Ectodermal cell (in vitro differentiated cells): ENCODE measurements around the gene GPR50.

Experiments used
- H3K27ac ChIP-seq: 2 replicates; pipeline ENCODE4 v1.7.0; 2013; ENCODE audit warnings: mild to moderate bottlenecking, low read depth, low read length; ENCODE audit not compliant: insufficient read depth, poor library complexity, severe bottlenecking
- H3K27me3 ChIP-seq: 2 replicates; pipeline ENCODE4 v1.7.0; 2013; ENCODE audit warnings: mild to moderate bottlenecking, low read length; ENCODE audit not compliant: insufficient read depth, control insufficient read depth, poor library complexity, severe bottlenecking
- H3K36me3 ChIP-seq: one replicate; pipeline ENCODE4 v1.7.0; 2013; ENCODE audit warnings: low read length; ENCODE audit not compliant: control insufficient read depth, insufficient read depth
- H3K4me1 ChIP-seq: one replicate; pipeline ENCODE4 v1.7.0; 2013; ENCODE audit warnings: low read length; ENCODE audit not compliant: control insufficient read depth, insufficient read depth
- H3K4me3 ChIP-seq: 2 replicates; pipeline ENCODE4 v1.7.0; 2013; ENCODE audit warnings: low read depth, low read length, control low read depth; ENCODE audit not compliant: insufficient read depth
- H3K9me3 ChIP-seq: 2 replicates; pipeline ENCODE4 v1.7.0; 2013; ENCODE audit warnings: mild to moderate bottlenecking, low read length, moderate library complexity; ENCODE audit not compliant: control insufficient read depth
- WGBS, 2 experiments: methylation state at CpG; one replicate each; pipeline ENCODE4 v1.1.7; 2013; ENCODE audit warnings: missing lambda C conversion rate in 2 of 2; 5-methylcytosine and 5-hydroxymethylcytosine counted together

The GPR50 gene

DNA sequence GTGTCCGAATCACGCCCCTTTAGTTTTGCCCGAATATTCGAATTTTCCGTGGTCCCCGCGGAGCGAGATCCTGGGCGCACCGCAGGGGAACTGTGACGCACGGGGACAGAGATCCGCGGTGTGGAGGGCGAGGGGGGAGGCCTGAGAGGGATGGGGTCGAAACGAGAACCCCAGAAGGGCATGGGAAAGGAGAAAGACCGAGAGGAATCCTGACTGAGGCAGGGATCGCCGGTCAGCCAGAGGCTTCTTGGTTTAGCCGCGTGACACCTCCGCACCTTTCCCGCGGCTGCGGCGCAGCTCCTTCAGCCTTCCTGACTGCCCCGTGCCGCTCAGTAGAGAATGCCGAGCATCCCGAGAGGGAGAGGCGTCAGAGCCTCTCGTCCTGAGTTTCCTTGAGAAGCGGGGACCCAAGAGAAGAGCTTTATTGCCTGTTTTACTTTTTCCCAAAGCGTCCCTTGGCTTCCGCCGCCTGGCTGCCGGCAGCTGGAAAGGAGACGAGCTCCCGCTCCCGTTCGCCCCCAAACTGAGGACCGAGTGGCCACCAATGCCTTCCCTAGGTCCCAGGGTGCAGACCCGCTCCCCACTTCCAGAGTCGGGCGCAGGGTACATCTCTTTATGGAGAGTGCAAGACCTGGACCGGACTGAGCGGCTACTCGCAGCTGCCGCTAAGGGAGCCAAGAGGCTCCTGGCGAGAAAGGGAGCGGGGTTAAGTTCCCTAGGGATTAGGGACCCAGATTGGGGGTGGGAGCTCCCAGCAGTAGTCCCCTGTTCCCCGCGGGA lies 911 bp upstream of the GPR50 start:
- Histone ChIP-seq H3K27me3 (peaks cover 78% of the 10 kb centered on the region), H3K9me3 (no peaks in the 10 kb centered on the region), H3K4me1 (peaks cover 6% of the 10 kb centered on the region), H3K27ac (no peak overlapping the region), H3K36me3 (no peaks in the 10 kb centered on the region), H3K4me3 (peak overlapping the region; percentile 26)
- WGBS, 2 experiments: 2% methylated on average over 54 of the region's 54 CpGs

DNA sequence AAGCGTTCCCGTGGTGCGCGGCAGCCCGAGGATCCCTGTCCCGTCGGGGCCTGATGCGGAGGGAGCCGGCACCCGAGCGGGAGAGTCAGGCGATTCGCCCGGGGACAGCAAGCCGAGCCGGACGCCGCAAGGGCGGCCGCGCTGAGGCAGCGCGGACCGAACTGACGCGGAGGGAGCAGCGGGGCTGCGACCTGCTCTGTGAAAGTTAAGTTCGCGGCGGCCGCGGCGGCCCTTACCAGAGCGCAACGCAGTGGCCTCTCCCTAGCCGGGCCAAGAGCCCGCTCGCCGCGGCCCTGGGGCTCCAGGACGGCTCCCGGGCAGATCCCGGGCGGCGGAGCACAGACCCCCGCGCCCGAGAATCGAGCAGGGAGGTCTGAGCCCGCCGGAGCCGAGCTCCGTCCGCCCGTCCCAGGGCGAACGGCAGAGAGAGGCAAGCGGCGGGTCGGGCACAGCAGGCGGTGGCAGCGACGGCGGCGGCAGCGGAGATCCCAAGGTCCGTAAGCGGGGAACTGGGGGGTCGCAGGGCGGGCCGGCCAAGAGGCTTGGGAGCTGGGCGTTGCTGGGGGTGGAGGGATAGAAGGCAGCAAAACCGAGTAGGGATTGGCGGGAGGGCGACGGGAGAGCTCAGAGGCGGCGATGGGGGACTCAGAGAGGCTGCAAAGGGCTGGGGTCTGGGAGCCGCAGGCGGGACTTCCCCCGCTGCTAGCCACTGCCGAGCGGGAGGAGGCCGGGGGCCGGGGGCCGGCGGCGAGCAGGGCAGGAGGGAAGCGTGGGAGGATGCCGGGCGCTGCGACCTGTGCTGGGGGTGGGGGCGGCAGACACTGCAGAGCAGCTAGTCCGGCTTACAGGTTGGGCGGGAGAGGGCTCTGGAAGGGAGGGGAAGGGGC lies 1.0 kb downstream of the GPR50 start:
- Histone ChIP-seq H3K4me3 (peak overlapping the region; percentile 35), H3K4me1 (peaks cover 6% of the 10 kb centered on the region), H3K9me3 (no peaks in the 10 kb centered on the region), H3K27ac (no peak overlapping the region), H3K36me3 (no peaks in the 10 kb centered on the region), H3K27me3 (peaks cover 80% of the 10 kb centered on the region)
- 1% methylated on average over 96 of the region's 96 CpGs for WGBS, 2 experiments

DNA sequence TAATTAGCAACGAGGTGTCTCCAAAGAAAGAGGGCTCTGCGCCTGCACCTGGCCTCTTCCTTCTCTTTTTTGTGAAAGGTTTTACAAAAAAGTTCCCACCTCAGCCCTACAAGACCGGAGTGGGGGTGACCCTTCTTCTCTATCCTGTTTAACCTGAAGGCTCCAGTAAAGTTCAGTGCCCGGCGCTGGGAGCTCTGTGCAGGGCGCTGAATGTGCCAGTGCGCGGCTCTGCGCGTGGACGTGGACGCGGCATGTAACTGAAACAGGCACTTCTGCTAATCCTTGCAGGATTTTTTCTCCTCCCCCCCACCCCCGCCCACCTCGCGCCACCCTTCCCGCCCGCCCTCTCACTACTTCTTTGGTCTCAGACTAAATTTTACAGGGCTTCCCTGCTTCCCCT lies 2.4 kb downstream of the GPR50 start:
- H3K4me3 ChIP-seq: no peak overlapping the region
- H3K4me1 ChIP-seq: peaks cover 6% of the 10 kb centered on the region
- whole genome bisulfite sequencing, 2 experiments: 3 to 5% methylated on average over 13 to 17 of the region's 18 CpGs
- H3K36me3 ChIP-seq: no peaks in the 10 kb centered on the region
- no peaks in the 10 kb centered on the region for H3K9me3 ChIP-seq
- H3K27me3 ChIP-seq: peaks cover 68% of the 10 kb centered on the region
- no peak overlapping the region for H3K27ac ChIP-seq

DNA sequence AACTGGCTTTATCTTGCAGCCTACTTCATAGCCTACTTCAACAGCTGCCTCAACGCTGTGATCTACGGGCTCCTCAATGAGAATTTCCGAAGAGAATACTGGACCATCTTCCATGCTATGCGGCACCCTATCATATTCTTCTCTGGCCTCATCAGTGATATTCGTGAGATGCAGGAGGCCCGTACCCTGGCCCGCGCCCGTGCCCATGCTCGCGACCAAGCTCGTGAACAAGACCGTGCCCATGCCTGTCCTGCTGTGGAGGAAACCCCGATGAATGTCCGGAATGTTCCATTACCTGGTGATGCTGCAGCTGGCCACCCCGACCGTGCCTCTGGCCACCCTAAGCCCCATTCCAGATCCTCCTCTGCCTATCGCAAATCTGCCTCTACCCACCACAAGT lies 4.0 kb downstream of the GPR50 start:
- Histone ChIP-seq H3K36me3 (no peaks in the 10 kb centered on the region), H3K27ac (no peak overlapping the region), H3K4me3 (no peak overlapping the region), H3K4me1 (peaks cover 6% of the 10 kb centered on the region), H3K27me3 (peaks cover 51% of the 10 kb centered on the region), H3K9me3 (no peaks in the 10 kb centered on the region)
- WGBS, 2 experiments: 94 to 96% methylated on average over 18 of the region's 18 CpGs

DNA sequence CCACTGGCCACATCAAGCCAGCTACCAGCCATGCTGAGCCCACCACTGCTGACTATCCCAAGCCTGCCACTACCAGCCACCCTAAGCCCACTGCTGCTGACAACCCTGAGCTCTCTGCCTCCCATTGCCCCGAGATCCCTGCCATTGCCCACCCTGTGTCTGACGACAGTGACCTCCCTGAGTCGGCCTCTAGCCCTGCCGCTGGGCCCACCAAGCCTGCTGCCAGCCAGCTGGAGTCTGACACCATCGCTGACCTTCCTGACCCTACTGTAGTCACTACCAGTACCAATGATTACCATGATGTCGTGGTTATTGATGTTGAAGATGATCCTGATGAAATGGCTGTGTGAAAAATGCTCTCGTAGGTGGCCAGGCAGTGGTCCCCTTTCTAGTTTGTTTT lies 4.7 kb downstream of the GPR50 start:
- Histone ChIP-seq H3K4me1 (peaks cover 6% of the 10 kb centered on the region), H3K4me3 (no peak overlapping the region), H3K9me3 (no peaks in the 10 kb centered on the region), H3K27ac (no peak overlapping the region), H3K27me3 (peaks cover 44% of the 10 kb centered on the region), H3K36me3 (no peaks in the 10 kb centered on the region)
- 89 to 96% methylated on average over 5 to 7 of the region's 7 CpGs for WGBS, 2 experiments

DNA sequence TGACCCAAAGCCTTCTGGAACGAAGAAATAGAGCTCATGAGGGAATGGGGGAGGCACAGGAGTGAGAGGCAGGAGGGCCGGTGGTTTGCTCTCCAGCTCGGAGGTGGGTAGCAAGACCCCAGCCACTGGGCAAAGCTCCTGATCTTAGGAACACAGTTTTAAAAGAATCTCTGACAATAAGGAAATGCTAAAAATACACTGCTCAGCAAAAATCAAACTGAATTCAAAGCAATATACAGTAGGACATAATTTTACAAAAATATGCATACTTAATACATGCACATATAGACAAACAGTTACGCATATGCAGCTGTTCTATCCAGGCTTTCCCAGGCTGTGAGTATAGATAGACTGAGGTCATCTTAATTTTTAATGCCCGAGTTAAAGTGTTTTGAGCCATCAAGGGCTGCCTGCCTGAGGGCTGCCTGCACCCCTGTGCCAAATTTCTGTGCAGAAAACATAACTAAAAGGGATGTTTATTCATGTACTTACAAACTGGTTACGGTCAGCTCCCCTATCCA lies 6.9 kb downstream of the GPR50 start:
- no peak overlapping the region for H3K4me3 ChIP-seq
- WGBS, 2 experiments: 72 to 75% methylated on average over 6 of the region's 6 CpGs
- no peak overlapping the region for H3K27ac ChIP-seq
- peaks cover 3% of the 10 kb centered on the region for H3K4me1 ChIP-seq
- no peaks in the 10 kb centered on the region for H3K9me3 ChIP-seq
- peaks cover 22% of the 10 kb centered on the region for H3K27me3 ChIP-seq
- H3K36me3 ChIP-seq: no peaks in the 10 kb centered on the region

DNA sequence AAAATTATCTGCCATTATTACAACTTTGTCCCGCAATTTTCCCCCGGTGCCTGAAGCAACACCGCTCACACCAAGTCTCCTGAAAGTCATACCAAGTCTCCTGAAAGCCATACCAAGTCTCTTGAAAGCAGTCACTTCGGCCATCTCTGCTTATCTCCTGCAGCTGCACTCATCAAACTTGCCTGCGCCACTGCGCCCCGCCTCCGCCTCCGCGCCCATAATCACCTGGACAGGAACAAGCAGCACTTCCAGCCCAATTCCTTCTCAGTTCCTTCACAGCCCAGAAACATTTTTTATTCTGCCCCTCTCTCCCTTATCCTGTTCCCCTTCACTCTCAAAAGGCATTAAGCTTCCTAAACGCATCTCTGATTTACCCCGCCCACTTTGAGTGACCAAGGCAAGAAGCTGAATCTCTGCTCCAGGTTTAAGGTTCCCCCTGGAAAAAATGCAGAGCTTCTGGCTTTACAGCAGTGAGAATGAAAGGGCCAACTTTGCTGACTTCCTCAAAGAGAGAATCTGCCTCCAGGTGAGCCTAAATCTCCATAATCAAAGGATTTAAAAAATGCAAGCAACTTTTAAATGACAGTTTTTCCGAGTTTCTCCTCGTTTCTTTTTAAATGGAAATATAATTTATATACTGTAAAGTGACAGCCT lies 7.7 kb downstream of the GPR50 start:
- H3K36me3 ChIP-seq: no peaks in the 10 kb centered on the region
- no peaks in the 10 kb centered on the region for H3K9me3 ChIP-seq
- no peak overlapping the region for H3K27ac ChIP-seq
- H3K4me1 ChIP-seq: no peaks in the 10 kb centered on the region
- WGBS, 2 experiments: 73 to 74% methylated on average over 12 of the region's 14 CpGs
- no peak overlapping the region for H3K4me3 ChIP-seq
- peaks cover 15% of the 10 kb centered on the region for H3K27me3 ChIP-seq

DNA sequence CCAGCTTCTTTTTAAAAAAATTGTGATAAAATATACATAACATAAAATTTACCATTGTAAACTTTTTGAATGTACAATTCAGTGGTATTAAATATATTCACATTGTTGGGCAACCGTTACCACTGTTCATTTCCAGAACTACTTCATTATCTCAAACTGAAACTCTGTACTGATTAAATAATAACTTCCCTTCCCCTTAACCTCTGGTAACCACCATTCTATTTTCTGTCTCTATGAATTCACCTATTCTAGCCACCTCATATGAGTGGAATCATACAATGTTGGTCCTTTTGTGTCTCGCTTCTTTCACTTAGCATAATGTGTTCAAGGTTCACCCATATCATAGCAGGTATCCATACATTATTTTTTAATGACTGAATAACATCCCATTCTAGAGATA lies 8.3 kb downstream of the GPR50 start:
- H3K4me3 ChIP-seq: no peak overlapping the region
- H3K9me3 ChIP-seq: no peaks in the 10 kb centered on the region
- H3K36me3 ChIP-seq: no peaks in the 10 kb centered on the region
- H3K27me3 ChIP-seq: peaks cover 8% of the 10 kb centered on the region
- 92 to 94% methylated on average over 2 of the region's 2 CpGs for WGBS, 2 experiments
- H3K4me1 ChIP-seq: no peaks in the 10 kb centered on the region
- no peak overlapping the region for H3K27ac ChIP-seq

DNA sequence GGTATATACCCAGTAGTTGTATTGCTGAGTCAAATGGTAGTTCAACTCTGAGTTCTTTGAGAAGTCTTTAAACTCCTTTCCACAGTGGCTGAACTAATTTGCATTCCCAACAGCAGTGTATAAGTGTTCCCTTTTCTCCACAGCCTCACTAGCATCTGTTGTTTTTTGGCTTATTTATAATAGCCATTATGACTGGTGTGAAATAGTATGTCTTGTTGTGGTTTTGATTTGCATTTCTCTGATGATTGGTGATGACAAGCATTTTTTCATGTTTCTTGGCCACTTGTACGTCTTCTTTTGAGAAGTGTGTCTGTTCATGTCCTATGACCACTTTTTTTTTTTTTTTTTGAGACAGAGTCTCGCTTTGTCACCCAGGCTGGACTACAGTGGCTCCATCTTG lies 30.5 kb downstream of the GPR50 start:
- H3K4me3 ChIP-seq: no peak overlapping the region
- no peaks in the 10 kb centered on the region for H3K4me1 ChIP-seq
- no peaks in the 10 kb centered on the region for H3K36me3 ChIP-seq
- no peak overlapping the region for H3K27ac ChIP-seq
- no peaks in the 10 kb centered on the region for H3K27me3 ChIP-seq
- H3K9me3 ChIP-seq: no peaks in the 10 kb centered on the region
- WGBS, 2 experiments: 80 to 91% methylated on average over 2 of the region's 2 CpGs

DNA sequence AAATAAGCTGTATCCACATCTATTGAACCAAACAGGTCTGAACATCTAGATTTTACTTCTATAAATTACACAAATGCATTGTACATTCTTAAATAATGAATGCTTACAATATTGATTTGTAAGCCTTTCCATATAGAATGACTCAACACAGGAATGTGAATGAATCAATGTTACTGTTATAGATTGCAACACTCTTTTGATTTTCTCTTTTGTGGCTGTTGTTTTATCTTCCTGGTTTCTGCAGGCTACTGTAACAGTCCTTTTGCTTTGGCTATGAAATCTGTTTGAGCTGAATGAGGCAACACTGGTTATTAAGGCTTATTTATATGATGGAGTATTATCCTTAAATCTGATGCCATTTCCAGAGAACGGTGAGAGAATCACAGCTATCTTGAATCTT lies 49.5 kb downstream of the GPR50 start:
- no peaks in the 10 kb centered on the region for H3K4me1 ChIP-seq
- WGBS, 2 experiments: 67 to 83% methylated on average over 1 of the region's 1 CpG
- H3K27me3 ChIP-seq: peaks cover 9% of the 10 kb centered on the region
- no peaks in the 10 kb centered on the region for H3K9me3 ChIP-seq
- H3K4me3 ChIP-seq: no peak overlapping the region
- no peaks in the 10 kb centered on the region for H3K36me3 ChIP-seq
- no peak overlapping the region for H3K27ac ChIP-seq
